ENCODE data around the gene RBBP8NL. TPM values are rescaled to one million over a fixed set of nuclear protein-coding genes. Genes with fewer than 3 reads are reported as not detected.

RBBP8NL gene
- total and polyA plus RNA-seq, 9 of the 15 experiments (the other 6 are each of a cell fraction or from before 2014, with no cell fraction given), result not detected

- TF ChIP-seq, protein P1, sequence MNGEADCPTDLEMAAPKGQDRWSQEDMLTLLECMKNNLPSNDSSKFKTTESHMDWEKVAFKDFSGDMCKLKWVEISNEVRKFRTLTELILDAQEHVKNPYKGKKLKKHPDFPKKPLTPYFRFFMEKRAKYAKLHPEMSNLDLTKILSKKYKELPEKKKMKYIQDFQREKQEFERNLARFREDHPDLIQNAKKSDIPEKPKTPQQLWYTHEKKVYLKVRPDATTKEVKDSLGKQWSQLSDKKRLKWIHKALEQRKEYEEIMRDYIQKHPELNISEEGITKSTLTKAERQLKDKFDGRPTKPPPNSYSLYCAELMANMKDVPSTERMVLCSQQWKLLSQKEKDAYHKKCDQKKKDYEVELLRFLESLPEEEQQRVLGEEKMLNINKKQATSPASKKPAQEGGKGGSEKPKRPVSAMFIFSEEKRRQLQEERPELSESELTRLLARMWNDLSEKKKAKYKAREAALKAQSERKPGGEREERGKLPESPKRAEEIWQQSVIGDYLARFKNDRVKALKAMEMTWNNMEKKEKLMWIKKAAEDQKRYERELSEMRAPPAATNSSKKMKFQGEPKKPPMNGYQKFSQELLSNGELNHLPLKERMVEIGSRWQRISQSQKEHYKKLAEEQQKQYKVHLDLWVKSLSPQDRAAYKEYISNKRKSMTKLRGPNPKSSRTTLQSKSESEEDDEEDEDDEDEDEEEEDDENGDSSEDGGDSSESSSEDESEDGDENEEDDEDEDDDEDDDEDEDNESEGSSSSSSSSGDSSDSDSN (IDR thresholded peaks at IDR 0.05; ENCODE audit: borderline replicate concordance in 1 of 2, low read depth in 2 of 2, low read length in 2 of 2), result 0 out of 4 replicates have a peak, but pooled peaks of 1 of the 2 experiments have one; percentile 54
- TF ChIP-seq, protein P2, sequence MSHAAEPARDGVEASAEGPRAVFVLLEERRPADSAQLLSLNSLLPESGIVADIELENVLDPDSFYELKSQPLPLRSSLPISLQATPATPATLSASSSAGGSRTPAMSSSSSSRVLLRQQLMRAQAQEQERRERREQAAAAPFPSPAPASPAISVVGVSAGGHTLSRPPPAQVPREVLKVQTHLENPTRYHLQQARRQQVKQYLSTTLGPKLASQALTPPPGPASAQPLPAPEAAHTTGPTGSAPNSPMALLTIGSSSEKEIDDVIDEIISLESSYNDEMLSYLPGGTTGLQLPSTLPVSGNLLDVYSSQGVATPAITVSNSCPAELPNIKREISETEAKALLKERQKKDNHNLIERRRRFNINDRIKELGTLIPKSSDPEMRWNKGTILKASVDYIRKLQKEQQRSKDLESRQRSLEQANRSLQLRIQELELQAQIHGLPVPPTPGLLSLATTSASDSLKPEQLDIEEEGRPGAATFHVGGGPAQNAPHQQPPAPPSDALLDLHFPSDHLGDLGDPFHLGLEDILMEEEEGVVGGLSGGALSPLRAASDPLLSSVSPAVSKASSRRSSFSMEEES (CRISPR knock-in tag; IDR thresholded peaks at IDR 0.05), result no peak
- peak; percentile 52; the same call in 1 of the 2 replicates for TF ChIP-seq CTBP1 (IDR thresholded peaks at IDR 0.05; ENCODE audit: borderline replicate concordance)
- no peak for TF ChIP-seq MEF2A (IDR thresholded peaks at IDR 0.05; ENCODE audit: control insufficient read depth, low read depth, low read length)
- TF ChIP-seq MTA3 (IDR thresholded peaks at IDR 0.05; ENCODE audit: borderline replicate concordance), result 0 out of 2 replicates have a peak, but pooled peaks have one; percentile 47
- TF ChIP-seq ZNF184 (CRISPR knock-in tag; IDR thresholded peaks at IDR 0.05), result no peak
- TF ChIP-seq EHMT2 (IDR thresholded peaks at IDR 0.05), result no peak
- TF ChIP-seq PHF8 (IDR thresholded peaks at IDR 0.05; ENCODE audit: borderline replicate concordance, low read length), result peak; percentile 14; the same call in 1 of the 2 replicates
- peak; percentile 59 for TF ChIP-seq PCBP1 (IDR thresholded peaks at IDR 0.05; ENCODE audit: low read depth, low read length, poor library complexity, severe bottlenecking)
- peak; percentile 64 for TF ChIP-seq ZFX (CRISPR knock-in tag; IDR thresholded peaks at IDR 0.05)
- 0 out of 4 replicates have a peak, but pooled peaks of 1 of the 2 experiments have one; percentile 26 for TF ChIP-seq KDM1A (IDR thresholded peaks at IDR 0.05)
- TF ChIP-seq VEZF1 (CRISPR knock-in tag; IDR thresholded peaks at IDR 0.05), result peak; percentile 81
- peak; percentile 40; the same call in 1 of the 2 replicates for TF ChIP-seq RNF2 (IDR thresholded peaks at IDR 0.05)
- peak; percentile 23; the same call in 1 of the 2 replicates for TF ChIP-seq CBFA2T3 (IDR thresholded peaks at IDR 0.05)
- peak; percentile 20; the same call in 1 of the 2 replicates for TF ChIP-seq NFIC (IDR thresholded peaks at IDR 0.05)
- no peak for TF ChIP-seq SAFB (IDR thresholded peaks at IDR 0.05; ENCODE audit: borderline replicate concordance, low read depth, low read length)
Observed at GRCh38 chr20:62458275-62459251, 31.2 kb upstream of the RBBP8NL start (continued).

Measured in K562 (cell line).